ENCODE measurements around the gene TANC1.

Gene TANC1

GRCh38 chr2:159232456-159233170 is 264.2 kb downstream of the TANC1 start:
- no peak for DNase-seq

DNA sequence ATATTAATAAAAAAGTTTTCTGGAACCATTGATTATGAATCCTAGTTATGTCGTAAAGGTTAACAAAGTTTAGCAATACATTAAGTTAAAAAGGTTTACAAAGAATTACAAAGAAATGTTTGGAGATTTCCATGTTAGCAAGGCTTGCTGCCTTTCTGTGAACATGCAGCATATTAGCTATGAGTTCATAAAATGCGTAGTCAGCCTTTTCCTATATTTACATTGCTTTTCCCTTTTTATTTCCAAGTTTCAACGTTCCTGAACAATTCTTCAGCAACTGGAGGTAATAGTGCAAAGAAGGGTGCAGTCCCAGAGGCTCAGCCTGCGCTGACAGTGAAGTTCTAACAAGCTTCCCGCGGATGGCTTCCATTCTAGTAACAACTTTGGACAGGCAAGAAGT is 266.4 kb downstream of the TANC1 start:
- DNase-seq: no peak

GRCh38 chr2:159243529-159243928 is 275.1 kb downstream of the TANC1 start:
- no peak for DNase-seq

DNA sequence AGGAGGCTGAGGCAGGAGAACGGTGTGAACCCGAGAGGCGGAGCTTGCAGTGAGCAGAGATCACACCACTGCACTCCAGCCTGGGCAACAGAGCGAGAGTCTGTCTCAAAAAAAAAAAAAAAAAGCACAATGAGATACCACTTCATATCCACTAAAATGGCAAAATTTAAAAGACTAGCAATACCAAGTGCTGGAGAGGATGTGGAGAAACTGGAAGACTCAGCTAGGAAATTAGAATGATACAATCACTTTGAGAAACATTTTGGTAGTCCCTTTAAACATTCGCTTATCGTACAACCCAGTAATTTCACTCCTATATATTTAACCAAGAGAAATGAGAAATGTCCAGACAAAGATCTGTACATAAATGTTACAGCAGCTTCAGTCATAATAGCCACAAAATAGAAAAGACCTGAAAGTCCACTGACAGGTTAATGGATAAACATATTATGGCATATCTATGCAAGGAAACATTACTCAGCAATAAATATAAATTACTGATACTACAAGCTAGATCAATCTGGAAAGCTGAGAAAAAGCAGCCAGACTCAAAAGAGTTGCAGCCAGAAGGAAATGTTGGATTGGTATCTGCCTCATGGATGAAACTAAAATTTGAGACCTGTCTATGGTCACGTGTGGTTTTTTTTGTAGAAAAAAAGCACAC is 278.0 kb downstream of the TANC1 start:
- DNase-seq: no peak

GRCh38 chr2:159249990-159250715 is 281.7 kb downstream of the TANC1 start:
- DNase-seq: no peak

- DNase-seq: no peak
Observed at GRCh38 chr2:159251296-159252173, 283.1 kb downstream of the TANC1 start.

GRCh38 chr2:159252905-159253304 is 284.5 kb downstream of the TANC1 start:
- no peak for DNase-seq

DNA sequence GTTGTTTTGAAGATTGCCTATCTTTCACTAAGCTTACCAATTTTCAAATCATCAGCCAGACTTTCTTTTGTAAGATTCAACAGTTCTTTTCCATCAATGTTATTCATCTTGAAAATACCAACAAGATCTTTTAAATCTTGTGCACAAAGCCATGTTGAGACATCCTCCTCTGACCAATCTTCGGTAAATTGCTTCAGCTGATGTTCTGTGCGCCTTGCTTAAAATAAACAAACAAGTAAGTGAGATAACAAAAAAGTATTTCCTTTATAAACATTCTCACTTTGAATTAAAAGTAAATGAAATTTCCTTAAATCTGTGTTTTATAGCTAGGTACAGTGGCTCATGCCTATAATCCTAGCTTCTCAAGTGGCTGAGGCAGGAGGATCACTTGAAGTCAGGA is 287.7 kb downstream of the TANC1 start:
- DNase-seq: no peak

GRCh38 chr2:159262226-159262625 is 293.8 kb downstream of the TANC1 start:
- no peak for DNase-seq

GRCh38 chr2:159262904-159263303 is 294.5 kb downstream of the TANC1 start:
- DNase-seq: no peak

GRCh38 chr2:159265171-159265576 is 296.7 kb downstream of the TANC1 start:
- DNase-seq: no peak

DNA sequence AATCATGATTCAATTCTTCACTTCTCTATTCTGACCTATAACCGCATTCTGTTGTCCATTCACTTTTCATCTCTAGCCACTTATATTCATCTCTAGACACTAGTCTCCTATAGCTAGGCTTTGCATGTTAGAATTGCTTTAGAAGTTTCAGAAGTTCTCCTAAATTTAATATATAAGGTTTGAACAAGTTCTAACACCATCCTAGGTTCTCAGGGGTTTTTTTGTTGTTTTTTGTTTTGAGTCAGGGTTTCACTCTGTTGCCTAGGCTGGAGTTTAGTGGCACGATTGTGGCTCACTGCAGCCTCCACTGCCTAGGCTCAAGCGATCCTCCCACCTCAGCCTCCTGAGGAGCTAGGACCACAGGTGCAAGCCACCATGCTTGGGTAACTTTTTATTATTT is 298.1 kb downstream of the TANC1 start:
- DNase-seq: no peak

DNA sequence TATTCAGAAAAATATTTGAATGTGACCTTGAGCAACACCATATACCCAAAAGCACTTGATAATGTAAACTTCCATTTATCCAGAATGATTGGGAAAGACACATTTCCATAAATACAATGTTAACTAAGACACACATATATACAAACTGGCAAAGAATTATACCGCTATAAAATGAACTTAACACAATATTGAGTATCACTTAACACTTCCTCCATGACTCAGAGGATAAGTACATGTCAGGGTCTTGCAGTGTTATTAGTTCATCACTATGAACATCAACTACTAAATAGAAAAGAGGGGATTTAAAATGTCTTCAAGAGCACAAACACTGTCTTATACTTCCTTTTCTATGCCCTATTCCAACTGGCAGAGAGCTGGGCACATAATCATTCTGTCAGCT is 299.5 kb downstream of the TANC1 start:
- no peak for DNase-seq

DNA sequence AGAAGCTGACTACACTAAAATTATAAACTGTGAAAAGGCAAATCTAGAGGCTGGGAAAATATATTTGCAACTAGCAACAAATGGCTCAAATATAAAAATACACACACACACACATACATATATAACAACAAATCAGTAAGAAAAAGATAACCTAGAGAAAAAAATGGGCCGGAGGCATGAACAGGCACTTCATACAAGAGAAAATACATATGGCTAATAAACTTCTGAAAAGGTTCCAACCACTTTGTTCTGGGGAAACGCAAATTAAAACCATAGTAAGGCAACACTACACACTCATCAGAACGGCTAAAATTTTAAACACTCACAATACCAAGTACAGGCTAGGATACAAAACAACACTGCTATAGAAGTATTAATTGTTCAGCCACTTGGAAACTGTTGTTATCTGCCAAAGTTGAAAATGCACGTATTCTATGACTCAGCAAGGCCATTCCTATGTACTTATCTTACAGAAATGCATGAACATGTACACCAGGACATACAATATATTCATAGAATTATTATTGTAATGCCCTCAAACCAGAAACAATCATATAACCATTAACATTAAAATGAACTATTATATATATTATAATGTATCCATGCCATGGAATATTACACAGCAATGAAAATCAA is 302.4 kb downstream of the TANC1 start:
- DNase-seq: no peak

- DNase-seq: no peak
Observed at GRCh38 chr2:159272156-159272555, 303.7 kb downstream of the TANC1 start.

DNA sequence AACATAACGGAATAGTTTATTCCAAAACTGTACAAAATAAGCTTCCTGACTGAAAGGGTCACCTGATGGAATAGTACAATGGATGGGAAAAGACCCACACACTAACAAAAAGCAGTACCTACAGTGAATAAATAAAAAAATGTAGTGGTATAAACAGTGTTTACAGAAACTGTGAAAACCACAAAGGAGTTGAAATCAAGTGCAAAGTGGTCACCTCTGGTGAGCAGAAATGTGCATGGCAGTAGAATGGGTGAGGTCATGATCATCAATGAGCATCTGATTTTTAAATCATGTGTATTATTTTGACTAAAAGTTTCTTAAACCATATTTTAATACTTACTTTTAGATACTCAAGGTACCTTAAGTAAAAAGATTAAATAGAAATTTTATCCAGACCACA is 306.7 kb downstream of the TANC1 start:
- DNase-seq: no peak

GRCh38 chr2:159279700-159280099 is 311.3 kb downstream of the TANC1 start:
- no peak for DNase-seq

GRCh38 chr2:159281002-159281401 is 312.6 kb downstream of the TANC1 start:
- DNase-seq: no peak
